CD4-positive, alpha-beta T cell treated with Interleukin-1 beta for 1 hour (primary cell): ENCODE results near the gene FRMD4B.
A peak's percentile ranks its signal among the peaks of the same experiment; 100 is the strongest.

Source experiments
- DNase-seq, 2 donors: peaks; one replicate each; pipeline ENCODE4 v3.0.0-alpha.2; 2020 to 2022

FRMD4B gene

DNA sequence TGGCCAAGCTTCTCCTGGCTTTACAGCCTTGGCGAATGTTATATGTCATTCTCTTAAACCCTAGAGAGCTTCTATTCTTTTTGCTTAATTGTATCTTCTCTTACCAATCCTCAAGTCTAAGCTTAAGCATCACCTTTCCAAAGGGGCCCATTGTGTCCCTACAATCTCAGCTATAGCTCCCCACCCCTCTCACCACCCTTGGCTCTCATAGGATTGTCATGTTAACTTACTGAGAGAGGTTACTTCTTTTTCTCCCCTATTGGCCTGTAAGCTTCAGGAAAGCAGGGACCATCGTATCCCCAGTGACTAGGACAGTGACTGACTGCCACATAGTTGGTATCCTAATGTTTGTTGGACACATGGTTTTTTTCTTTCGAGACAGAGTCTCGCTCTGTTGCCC is 220.1 kb downstream of the FRMD4B start:
- no peak for DNase-seq

- no peak for DNase-seq
Observed at GRCh38 chr3:69164296-69164695, 221.6 kb downstream of the FRMD4B start.

DNA sequence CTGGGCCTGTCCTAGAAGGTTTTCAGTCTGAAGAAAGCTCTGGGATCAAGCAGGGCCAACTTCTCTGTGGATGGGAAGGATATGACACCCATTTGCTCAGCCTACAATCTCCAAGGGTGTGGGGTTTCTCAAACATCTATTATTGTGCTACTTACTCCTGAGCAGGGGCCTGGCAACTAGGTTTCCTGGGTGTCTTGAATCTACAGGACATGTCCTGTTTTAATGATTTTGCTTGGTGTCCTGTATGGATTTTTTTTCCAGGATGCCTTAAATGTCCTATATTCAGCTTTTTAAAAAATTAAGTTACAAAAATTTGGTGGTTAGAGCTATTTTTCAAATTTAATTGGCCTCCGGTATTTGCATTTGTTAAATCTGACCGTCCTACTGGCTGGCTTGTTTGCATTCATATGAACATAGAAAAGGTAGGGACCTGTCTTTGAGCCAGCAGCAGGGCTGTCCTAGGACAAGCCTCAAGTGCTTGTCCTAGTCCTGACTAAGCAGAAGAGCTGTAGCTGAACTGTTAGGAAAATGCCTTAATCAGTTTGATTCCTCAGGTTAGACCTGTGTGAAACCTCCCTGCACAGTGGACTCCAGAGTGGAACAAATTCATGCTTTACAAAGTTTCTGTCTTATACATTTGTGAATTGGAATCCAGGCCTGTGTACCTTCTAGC is 223.4 kb downstream of the FRMD4B start:
- DNase-seq = no peak

GRCh38 chr3:69161587-69162307 is 224.1 kb downstream of the FRMD4B start:
- DNase-seq = peak; percentile 31 to 65

DNA sequence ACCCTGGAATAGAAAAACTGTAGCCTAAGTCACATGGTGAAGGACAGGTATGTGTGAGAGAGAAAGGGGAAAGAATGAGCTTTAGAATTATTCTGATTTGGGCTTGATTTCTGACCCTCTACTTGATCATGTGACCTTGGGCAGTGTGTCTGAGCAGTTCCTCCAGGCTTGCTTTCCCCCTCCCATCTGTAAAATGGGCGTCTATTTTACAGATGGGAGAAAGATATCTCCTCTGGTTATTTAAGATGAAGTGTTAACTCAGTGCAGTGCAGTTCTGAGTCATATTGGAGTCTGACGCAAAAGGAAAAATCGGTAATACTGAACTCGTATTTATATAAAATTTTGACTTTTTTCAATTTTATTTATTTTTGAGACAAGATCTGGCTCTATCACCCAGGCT is 225.4 kb downstream of the FRMD4B start:
- no peak for DNase-seq

DNA sequence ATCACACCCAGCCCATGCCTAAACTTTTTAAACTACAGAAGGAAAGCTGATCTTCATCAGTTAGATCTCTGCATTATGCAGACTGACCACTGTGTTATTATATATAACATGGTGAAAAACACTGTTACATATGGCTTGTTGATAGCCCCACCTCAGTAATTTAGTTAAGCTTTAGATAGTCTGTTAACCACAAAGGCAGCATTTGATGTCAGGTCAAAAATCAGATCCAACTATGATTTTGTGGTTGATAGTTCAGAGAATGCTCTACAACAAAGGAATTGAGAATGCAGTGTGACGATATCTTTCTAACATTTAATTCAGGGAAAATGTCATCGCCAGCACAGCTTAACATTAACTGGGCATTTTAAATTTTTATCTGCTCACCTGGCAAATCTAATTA is 225.8 kb downstream of the FRMD4B start:
- DNase-seq = no peak

DNA sequence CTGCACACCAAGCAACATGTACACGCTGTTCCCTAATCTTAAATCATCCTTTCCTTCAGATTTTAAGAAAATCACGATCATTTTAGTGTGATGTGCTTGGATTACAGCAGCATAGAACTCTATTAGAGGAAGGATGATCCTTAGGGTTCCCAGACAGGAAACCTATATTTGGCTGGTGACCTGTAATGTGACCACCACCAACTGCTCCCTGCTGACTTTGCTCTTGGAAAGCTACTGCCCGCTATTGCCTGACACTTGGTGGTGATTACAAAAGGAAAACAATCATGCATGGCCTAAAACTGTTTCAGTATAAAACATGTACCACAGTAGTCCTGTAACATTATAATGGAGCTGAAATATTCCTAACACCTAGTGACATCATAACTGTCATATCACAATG is 236.3 kb downstream of the FRMD4B start:
- no peak for DNase-seq

- no peak for DNase-seq
Observed at GRCh38 chr3:69145688-69146087, 240.2 kb downstream of the FRMD4B start.

DNA sequence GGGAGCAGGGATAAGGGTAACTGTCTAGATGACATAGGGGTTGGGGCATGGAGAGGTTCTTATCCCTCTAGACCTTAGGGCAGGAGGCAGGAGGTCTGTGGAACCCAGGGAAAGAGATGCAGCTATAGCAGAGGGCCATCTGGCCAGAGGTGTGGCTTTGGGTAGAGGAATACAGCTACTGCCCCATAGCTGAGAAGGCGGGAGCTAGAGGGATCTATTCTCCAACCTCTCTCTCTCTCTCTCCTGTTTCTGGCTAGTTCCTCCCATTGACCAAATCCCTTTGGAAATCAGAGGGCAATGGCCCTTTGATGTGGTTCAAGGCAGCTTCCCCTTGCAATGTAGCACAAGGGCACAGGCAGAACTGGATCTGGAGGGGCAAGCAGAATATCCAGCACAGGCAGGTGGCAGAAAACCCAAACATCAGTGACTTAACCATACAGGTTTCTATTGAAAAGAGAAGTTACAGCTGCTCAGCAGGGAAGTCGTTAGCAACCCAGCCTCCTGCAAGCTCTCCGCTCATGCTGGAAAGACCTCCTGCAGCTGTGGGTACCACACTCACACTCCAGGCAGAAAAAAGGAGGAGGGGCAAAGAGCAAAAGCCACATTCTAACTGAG is 241.2 kb downstream of the FRMD4B start:
- no peak for DNase-seq

GRCh38 chr3:69143612-69144011 is 242.3 kb downstream of the FRMD4B start:
- DNase-seq = no peak

- DNase-seq = no peak
Observed at GRCh38 chr3:69142797-69143454, 243.0 kb downstream of the FRMD4B start.

- no peak for DNase-seq
Observed at GRCh38 chr3:69142090-69142489, 243.8 kb downstream of the FRMD4B start.

DNA sequence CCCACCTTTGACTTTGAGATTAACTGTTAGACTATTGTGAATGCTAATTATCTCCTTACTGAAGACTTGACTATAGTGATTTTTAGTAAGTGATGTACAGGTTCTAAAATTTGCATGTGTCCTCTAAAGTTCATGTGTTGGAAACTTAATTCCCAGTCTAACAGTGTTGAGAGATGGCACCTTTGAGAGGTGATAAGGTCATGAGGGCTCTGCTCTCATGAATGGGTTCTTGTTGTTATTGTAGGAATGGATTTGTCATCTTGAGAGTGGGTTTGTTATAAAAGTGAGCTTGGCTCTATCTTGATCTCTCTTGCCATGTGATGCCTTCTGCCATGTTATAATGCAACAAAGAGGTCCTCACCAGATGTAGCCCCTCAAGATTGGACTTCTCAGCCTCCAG is 244.6 kb downstream of the FRMD4B start:
- DNase-seq = no peak

GRCh38 chr3:69137412-69137811 is 248.5 kb downstream of the FRMD4B start:
- no peak for DNase-seq

DNA sequence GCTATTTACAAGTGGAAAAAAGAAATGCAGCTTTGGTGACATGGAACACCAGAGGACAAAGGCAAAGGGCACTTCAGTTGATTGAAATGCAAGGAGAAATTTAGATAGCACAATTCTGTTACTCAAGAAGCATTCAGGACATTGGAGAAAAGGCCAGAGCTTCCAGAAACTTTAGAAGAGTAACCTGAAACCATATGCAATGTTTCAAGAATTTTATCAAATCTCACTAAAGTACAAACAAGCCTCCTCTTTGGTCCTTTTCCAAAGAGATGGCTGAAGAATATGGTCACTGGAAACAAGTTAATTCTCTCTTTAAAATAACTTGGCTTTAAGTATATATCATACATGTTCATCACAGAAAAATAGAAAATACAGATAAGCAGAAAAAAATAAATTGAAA is 248.9 kb downstream of the FRMD4B start:
- no peak for DNase-seq

DNA sequence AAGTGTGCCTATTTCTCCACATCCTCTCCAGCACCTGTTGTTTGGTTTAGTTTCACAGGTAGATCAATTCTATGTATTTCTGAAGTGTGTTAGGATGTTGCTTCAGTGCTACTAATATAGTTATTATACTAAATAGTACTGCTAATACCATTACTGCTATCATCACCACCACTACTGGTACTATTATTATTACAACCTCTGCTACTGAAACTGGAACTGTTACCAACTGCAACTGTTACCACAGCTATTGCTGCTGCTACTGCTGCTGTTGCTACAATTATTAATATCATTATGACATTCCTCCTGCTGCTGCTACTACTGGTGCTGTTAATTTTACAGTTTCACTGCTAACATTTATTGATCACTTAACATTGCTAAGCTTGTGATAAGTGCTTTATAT is 255.2 kb downstream of the FRMD4B start:
- DNase-seq = no peak

DNA sequence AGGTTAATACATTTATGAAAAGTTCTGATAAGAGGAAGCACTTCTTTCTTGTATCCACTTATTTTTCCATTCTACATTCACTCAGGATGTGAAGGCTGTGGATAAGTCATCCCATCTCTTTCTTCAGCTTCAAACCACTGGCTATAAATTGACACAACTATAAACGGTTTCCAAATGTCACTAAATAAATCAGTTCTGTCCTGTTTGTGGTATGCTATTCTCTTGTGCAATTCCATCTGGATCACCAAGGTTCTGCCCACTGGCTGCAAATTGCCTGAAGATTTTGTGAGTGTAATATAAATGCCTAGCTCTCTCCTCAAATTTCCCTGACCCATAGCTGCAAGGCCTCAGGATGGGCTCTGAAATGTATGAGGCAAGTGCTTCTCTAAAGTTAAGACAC is 256.4 kb downstream of the FRMD4B start:
- no peak for DNase-seq

GRCh38 chr3:69128509-69128908 is 257.4 kb downstream of the FRMD4B start:
- no peak for DNase-seq

DNA sequence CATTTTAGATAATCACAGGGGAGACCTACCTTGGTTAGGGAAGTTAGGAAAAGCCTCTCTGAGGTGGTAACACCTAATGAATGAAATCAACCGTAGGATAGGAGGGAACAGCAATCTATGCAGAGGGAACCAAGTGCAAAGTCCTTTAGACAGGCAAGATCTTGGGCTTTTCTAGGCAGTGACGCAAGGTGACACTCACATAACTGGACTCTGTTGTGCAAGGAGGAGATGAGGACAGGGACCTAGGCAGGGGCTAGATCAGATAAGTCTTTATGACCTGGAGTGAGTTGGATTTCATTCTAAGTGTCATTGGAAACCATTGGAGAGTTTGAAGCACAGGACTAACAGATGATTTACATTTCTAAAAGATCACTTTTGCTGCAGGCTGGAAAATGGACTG is 258.9 kb downstream of the FRMD4B start:
- no peak for DNase-seq

DNA sequence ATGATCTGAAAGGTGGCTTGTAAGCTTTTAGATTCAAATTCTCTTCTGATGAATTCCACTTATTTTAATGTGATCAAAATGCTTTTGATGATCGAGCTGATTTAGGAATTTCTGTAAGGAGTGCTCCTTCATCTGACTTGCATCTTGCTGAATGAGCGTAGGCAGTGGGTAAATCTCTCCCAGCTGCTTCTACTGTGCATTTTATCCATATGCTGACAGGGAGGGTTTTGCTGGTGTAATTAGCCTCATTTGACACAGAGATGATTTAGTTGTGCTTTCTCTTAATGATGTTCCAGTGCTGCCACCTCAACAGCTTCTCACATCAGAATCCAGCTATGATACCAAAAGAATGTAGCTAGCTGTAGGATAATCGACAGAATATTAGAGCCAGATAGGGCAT is 259.7 kb downstream of the FRMD4B start:
- DNase-seq = no peak

GRCh38 chr3:69122403-69122802 is 263.5 kb downstream of the FRMD4B start, which contains the start of gene LMOD3:
Gene LMOD3, minus strand, starts transcription at chr3:69122595. Its CDS starts 209 bp downstream, at chr3:69122386.
- no peak for DNase-seq

DNA sequence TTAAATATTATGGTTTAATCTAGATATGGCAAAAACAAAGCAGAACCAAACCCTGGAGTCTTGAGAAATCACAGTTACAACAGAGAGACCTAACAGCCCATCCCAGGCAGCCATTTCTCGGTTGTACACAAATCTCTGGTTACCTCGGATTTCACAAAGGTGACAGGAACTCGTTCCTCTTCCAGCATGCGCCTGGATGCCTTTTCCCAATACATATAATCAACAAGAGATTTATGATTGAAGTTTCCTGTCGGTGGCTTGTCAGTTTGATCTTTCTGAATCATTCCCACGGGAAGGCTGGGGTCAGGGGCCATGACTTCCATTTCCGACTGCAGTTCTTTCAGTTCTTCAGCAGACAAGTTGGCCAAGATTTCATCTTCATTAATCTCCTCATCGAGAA is 263.9 kb downstream of the FRMD4B start:
- no peak for DNase-seq

GRCh38 chr3:69121513-69121912 is 264.4 kb downstream of the FRMD4B start:
- no peak for DNase-seq
